Mesothelial cell of epicardium (in vitro differentiated cells): ENCODE results near the gene AJM1. TPM values are rescaled to one million over a fixed set of nuclear protein-coding genes. Genes with fewer than 3 reads are reported as not detected.
A peak's percentile ranks its signal among the peaks of the same experiment; 100 is the strongest.

Experiments
- DNase-seq, 2 experiments: peaks; one replicate each; pipeline ENCODE4 v3.0.0; 2021; ENCODE audit warnings: low spot score in 2 of 2; ENCODE audit not compliant: unreplicated experiment in 2 of 2
- H3K27ac Mint-ChIP-seq: 2 replicates; pipeline ENCODE4 v1.8.0; 2021; ENCODE audit warnings: mixed read lengths
- H3K27me3 Mint-ChIP-seq: 2 replicates; pipeline ENCODE4 v1.8.0; 2021; ENCODE audit warnings: low read depth, mixed read lengths
- H3K36me3 Mint-ChIP-seq: 2 replicates; pipeline ENCODE4 v1.8.0; 2021; ENCODE audit warnings: mixed read lengths
- H3K4me1 Mint-ChIP-seq: 2 replicates; pipeline ENCODE4 v1.8.0; 2021; ENCODE audit warnings: mixed read lengths
- H3K4me3 Mint-ChIP-seq: 2 replicates; pipeline ENCODE4 v1.8.0; 2021; ENCODE audit warnings: mild to moderate bottlenecking, moderate library complexity, mixed read lengths
- H3K9me3 Mint-ChIP-seq: 2 replicates; pipeline ENCODE4 v1.8.0; 2021; ENCODE audit warnings: mixed read lengths
- total RNA-seq: library from RNA; stranded (reverse); gene quantifications from 3 replicates; pipeline ENCODE4 v1.2.1, GENCODE V29; 2021
- TF ChIP-seq, protein P1 (sequence below): fragments of 200-600 bp; sonication (generic); IDR thresholded peaks from one replicate; pipeline ENCODE4 v1.5.0; 2021; ENCODE audit warnings: antibody characterized with exemption; ENCODE audit not compliant: unreplicated experiment

AJM1 gene
- total RNA-seq, 1 donor from 2014 or later: 3.6 TPM

DNA sequence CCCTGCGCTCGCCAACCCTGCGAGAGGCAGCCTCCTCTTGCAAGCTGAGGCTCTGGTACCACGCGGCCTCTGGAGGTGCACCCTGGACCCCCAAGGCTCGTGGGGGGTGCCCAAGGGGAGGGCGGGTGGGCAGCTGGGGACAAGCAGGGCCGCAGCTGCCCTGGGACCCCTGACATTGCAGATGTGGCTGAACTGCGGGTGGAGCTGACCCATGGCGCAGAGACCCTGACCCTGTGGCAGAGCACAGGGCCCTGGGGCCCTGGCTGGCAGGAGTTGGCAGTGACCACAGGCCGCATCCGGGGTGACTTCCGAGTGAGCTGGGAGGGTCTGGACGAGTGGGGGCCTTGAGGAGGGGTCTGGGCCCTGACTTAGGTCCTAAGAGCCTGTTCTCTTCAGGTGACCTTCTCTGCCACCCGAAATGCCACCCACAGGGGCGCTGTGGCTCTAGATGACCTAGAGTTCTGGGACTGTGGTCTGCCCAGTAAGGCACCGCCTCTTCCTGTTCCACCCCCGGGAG is 11.4 kb downstream of the AJM1 start:
- Mint-ChIP-seq H3K9me3 (no peaks in the 10 kb centered on the region), H3K4me1 (peaks cover 5% of the 10 kb centered on the region), H3K27ac (no peak overlapping the region), H3K36me3 (no peaks in the 10 kb centered on the region), H3K27me3 (no peaks in the 10 kb centered on the region), H3K4me3 (no peak overlapping the region)
- DNase-seq: no peak
- TF ChIP-seq, protein P1, sequence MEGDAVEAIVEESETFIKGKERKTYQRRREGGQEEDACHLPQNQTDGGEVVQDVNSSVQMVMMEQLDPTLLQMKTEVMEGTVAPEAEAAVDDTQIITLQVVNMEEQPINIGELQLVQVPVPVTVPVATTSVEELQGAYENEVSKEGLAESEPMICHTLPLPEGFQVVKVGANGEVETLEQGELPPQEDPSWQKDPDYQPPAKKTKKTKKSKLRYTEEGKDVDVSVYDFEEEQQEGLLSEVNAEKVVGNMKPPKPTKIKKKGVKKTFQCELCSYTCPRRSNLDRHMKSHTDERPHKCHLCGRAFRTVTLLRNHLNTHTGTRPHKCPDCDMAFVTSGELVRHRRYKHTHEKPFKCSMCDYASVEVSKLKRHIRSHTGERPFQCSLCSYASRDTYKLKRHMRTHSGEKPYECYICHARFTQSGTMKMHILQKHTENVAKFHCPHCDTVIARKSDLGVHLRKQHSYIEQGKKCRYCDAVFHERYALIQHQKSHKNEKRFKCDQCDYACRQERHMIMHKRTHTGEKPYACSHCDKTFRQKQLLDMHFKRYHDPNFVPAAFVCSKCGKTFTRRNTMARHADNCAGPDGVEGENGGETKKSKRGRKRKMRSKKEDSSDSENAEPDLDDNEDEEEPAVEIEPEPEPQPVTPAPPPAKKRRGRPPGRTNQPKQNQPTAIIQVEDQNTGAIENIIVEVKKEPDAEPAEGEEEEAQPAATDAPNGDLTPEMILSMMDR: no peak

DNA sequence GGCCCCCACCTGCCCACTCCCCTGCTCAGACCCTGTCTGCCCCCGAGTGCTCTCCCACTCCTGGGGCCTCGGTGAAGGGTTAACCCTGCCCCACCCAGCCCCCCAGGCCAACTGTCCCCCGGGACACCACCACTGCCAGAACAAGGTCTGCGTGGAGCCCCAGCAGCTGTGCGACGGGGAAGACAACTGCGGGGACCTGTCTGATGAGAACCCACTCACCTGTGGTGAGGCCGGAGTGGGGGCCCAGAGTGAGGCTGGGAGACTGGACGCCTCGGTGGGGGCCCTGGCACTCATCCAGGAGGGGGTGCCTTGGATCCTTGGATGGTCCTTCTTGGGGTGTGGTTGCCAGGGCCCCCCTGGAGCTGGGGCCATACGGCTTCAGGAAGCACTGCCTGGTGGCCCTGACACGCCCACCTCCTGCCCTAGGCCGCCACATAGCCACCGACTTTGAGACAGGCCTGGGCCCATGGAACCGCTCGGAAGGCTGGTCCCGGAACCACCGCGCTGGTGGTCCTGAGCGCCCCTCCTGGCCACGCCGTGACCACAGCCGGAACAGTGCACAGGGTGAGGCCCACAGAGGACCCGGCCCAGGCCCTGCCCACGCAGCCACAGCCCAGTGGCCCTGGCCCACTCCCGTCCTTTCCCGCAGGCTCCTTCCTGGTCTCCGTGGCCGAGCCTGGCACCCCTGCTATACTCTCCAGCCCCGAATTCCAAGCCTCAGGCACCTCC is 12.0 kb downstream of the AJM1 start:
- Mint-ChIP-seq H3K27ac (no peak overlapping the region), H3K27me3 (no peaks in the 10 kb centered on the region), H3K9me3 (no peaks in the 10 kb centered on the region), H3K4me1 (peaks cover 5% of the 10 kb centered on the region), H3K4me3 (no peak overlapping the region), H3K36me3 (no peaks in the 10 kb centered on the region)
- DNase-seq: peak in 1 of 2 experiments; percentile 19
- TF ChIP-seq, protein P1: no peak

DNA sequence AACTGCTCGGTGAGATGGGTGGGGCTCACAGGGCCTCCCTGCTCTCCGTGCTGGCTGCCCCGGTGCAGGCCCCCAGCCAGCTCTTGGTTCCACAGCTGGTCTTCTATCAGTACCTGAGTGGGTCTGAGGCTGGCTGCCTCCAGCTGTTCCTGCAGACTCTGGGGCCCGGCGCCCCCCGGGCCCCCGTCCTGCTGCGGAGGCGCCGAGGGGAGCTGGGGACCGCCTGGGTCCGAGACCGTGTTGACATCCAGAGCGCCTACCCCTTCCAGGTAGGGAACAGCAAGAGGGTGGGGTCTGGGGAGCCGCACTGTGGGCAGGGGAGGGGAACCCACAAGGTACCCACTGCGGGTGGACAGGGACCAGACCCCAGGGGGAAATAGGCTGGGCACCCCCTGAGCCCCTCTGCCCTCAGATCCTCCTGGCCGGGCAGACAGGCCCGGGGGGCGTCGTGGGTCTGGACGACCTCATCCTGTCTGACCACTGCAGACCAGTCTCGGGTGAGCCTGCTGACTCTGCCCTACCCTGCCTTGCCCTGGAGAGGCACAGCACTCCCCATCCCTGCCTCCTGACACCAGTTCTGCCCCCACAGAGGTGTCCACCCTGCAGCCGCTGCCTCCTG is 12.7 kb downstream of the AJM1 start:
- H3K4me3 Mint-ChIP-seq: no peak overlapping the region
- no peaks in the 10 kb centered on the region for H3K9me3 Mint-ChIP-seq
- H3K4me1 Mint-ChIP-seq: peaks cover 3% of the 10 kb centered on the region
- H3K27me3 Mint-ChIP-seq: no peaks in the 10 kb centered on the region
- H3K36me3 Mint-ChIP-seq: no peaks in the 10 kb centered on the region
- DNase-seq: peak in 1 of 2 experiments; percentile 19
- H3K27ac Mint-ChIP-seq: no peak overlapping the region
- TF ChIP-seq, protein P1: no peak

DNA sequence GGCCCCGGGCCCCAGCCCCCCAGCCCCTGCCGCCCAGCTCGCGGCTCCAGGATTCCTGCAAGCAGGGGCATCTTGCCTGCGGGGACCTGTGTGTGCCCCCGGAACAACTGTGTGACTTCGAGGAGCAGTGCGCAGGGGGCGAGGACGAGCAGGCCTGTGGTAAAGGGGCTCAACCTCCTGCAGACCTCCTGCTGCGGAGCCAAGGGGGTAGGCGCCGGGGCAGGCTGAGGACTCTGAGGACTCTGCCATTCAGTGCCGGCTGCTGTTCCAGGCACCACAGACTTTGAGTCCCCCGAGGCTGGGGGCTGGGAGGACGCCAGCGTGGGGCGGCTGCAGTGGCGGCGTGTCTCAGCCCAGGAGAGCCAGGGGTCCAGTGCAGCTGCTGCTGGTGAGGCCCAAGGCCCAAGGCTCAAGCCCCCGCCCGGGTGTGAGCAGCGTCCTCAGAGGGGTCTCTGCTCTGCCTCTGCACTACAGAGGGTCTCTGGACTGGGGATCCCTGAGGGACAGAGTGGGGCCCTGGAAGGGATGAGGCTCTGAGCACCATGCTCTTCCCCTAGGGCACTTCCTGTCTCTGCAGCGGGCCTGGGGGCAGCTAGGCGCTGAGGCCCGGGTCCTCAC is 13.3 kb downstream of the AJM1 start:
- Mint-ChIP-seq H3K27ac (no peak overlapping the region), H3K9me3 (no peaks in the 10 kb centered on the region), H3K36me3 (no peaks in the 10 kb centered on the region), H3K4me3 (no peak overlapping the region), H3K27me3 (no peaks in the 10 kb centered on the region), H3K4me1 (no peaks in the 10 kb centered on the region)
- no peak for DNase-seq
- TF ChIP-seq, protein P1: no peak

DNA sequence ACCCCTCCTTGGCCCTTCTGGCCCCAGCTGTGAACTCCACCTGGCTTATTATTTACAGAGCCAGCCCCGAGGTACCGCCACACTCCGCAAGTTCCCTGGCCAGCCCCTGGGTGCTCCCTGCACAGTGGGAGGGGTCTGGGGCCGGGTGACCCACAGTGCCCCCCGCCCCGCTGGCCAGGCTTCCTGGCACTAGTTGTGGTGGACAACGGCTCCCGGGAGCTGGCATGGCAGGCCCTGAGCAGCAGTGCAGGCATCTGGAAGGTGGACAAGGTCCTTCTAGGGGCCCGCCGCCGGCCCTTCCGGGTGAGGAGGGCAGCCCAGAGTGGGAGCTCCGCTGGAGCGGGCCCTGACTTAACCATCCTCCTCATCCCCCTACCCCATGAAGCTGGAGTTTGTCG is 13.8 kb downstream of the AJM1 start:
- DNase-seq: peak in 1 of 2 experiments; percentile 19
- TF ChIP-seq, protein P1: no peak
- Mint-ChIP-seq H3K4me3 (no peak overlapping the region), H3K27me3 (no peaks in the 10 kb centered on the region), H3K36me3 (no peaks in the 10 kb centered on the region), H3K9me3 (no peaks in the 10 kb centered on the region), H3K27ac (no peak overlapping the region), H3K4me1 (no peaks in the 10 kb centered on the region)
